ENCODE results near the gene FLT4. TPM values are rescaled to one million over a fixed set of nuclear protein-coding genes. Genes with fewer than 3 reads are reported as not detected.

Gene FLT4
- total and polyA plus RNA-seq, 3 experiments from 2014 or later, result 6.0 to 12.7 (median 8.2) TPM

Other genes starting within 250 kb of the FLT4 start
- 10 to 100 TPM; 36.0 to 39.9 TPM for gene CNOT6, start 155.2 kb downstream of the FLT4 start, total RNA-seq
- gene CNOT6, start 155.2 kb downstream of the FLT4 start, polyA plus RNA-seq, result 11.4 TPM
- gene SCGB3A1, start 58.1 kb downstream of the FLT4 start, total RNA-seq, result 1 to 10 TPM; 1.6 to 2.0 TPM
- gene SCGB3A1, start 58.1 kb downstream of the FLT4 start, polyA plus RNA-seq, result 0.95 TPM
- not detected for gene OR2Y1, start 90.5 kb upstream of the FLT4 start, total RNA-seq
- not detected for gene OR2Y1, start 90.5 kb upstream of the FLT4 start, polyA plus RNA-seq
- 100 to 1,000 TPM; 125 to 132 TPM for gene MGAT1, start 153.2 kb upstream of the FLT4 start, total RNA-seq
- 157 TPM for gene MGAT1, start 153.2 kb upstream of the FLT4 start, polyA plus RNA-seq
- gene ZFP62, start 211.7 kb upstream of the FLT4 start, total RNA-seq, result 10 to 100 TPM; 27.6 to 34.1 TPM
- 20.1 TPM for gene ZFP62, start 211.7 kb upstream of the FLT4 start, polyA plus RNA-seq
- under 1 TPM in 1 of 2 experiments, not detected in 1; 0.13 TPM for gene BTNL8, start 249.6 kb upstream of the FLT4 start, total RNA-seq
- gene BTNL8, start 249.6 kb upstream of the FLT4 start, polyA plus RNA-seq, result not detected